Fibroblast of lung (primary cell): Measurements from ENCODE around the gene NEURL1B. TPM values are rescaled to one million over a fixed set of nuclear protein-coding genes. Genes with fewer than 3 reads are reported as not detected.

Experiments used
- DNase-seq, 2 donors: peaks; one replicate each; pipeline versions ENCODE4 v3.0.0 to v3.0.0-alpha.2; 2010; ENCODE audit warnings: low read depth in 2 of 2
- H2AFZ ChIP-seq: 2 replicates; pipeline ENCODE4 v1.5.1; 2012; ENCODE audit warnings: low read length, control low read depth, inconsistent platforms
- H3K27ac ChIP-seq: 2 replicates; pipeline ENCODE4 v1.5.1; 2011; ENCODE audit warnings: low read length, control low read depth; ENCODE audit not compliant: insufficient read depth
- H3K27me3 ChIP-seq: 2 replicates; pipeline ENCODE4 v1.5.1; 2011; ENCODE audit warnings: mild to moderate bottlenecking, low read length; ENCODE audit not compliant: control insufficient read depth, insufficient read depth
- H3K36me3 ChIP-seq: 2 replicates; pipeline ENCODE4 v1.5.1; 2011; ENCODE audit warnings: low read length; ENCODE audit not compliant: control insufficient read depth, insufficient read depth
- H3K4me1 ChIP-seq: 2 replicates; pipeline ENCODE4 v1.5.1; 2011; ENCODE audit warnings: low read length; ENCODE audit not compliant: control insufficient read depth, insufficient read depth; ENCODE audit errors: extremely low read depth
- H3K4me2 ChIP-seq: 2 replicates; pipeline ENCODE4 v1.5.1; 2011; ENCODE audit warnings: low read length, control low read depth; ENCODE audit not compliant: insufficient read depth; ENCODE audit errors: extremely low read depth
- H3K4me3 ChIP-seq, 4 experiments: fragments of 200-600 bp in 1 of 4; sonication (generic) in 1 of 4; replicated peaks in 1 of 4; 2 replicates each; pipeline ENCODE4 v1.5.1; 2011 to 2016; ENCODE audit warnings: low read length in 4 of 4, low read depth in 3 of 4, mild to moderate bottlenecking in 3 of 4, control low read depth in 2 of 4, inconsistent platforms in 1 of 4, mixed read lengths in 1 of 4; ENCODE audit not compliant: insufficient read depth in 1 of 4; ENCODE audit errors: control extremely low read depth in 1 of 4
- H3K79me2 ChIP-seq: 2 replicates; pipeline ENCODE4 v1.5.1; 2012; ENCODE audit warnings: mild to moderate bottlenecking, low read length, inconsistent platforms; ENCODE audit not compliant: control insufficient read depth, insufficient read depth
- H3K9ac ChIP-seq: 2 replicates; pipeline ENCODE4 v1.5.1; 2011; ENCODE audit warnings: mild to moderate bottlenecking, low read length, control low read depth; ENCODE audit not compliant: insufficient read depth
- H3K9me3 ChIP-seq: 2 replicates; pipeline ENCODE4 v1.5.1; 2012; ENCODE audit warnings: low read depth, low read length; ENCODE audit not compliant: control insufficient read depth, insufficient read depth
- H4K20me1 ChIP-seq: 2 replicates; pipeline ENCODE4 v1.5.1; 2011; ENCODE audit warnings: low read length; ENCODE audit not compliant: control insufficient read depth, insufficient read depth; ENCODE audit errors: extremely low read depth
- CTCF ChIP-seq, 2 donors: IDR thresholded peaks in 1 of 2; conservative IDR thresholded peaks in 1 of 2; 1 replicate in 1 of 2; 2 replicates in 1 of 2; pipeline ENCODE4 v1.5.1; 2011 to 2012; ENCODE audit warnings: low read length in 2 of 2, control low read depth in 1 of 2, inconsistent platforms in 1 of 2, low read depth in 1 of 2, mild to moderate bottlenecking in 1 of 2
- EZH2 ChIP-seq: IDR thresholded peaks from 2 replicates; pipeline ENCODE4 v1.5.1; 2012; ENCODE audit warnings: low read length, control low read depth, mild to moderate bottlenecking; ENCODE audit errors: missing control alignments
- polyA plus RNA-seq, 2 donors: library from polyadenylated mRNA; depleted of rRNA in 1 of 2; stranded (reverse) in 1 of 2; unstranded in 1 of 2; fragments of >200 nt; gene quantifications; 2 replicates each; pipeline ENCODE4 v1.2.1, GENCODE V29; 2011 to 2012; ENCODE audit warnings: missing spikeins in 1 of 2
- total RNA-seq: library from RNA; depleted of rRNA; stranded (reverse); fragments of >200 nt; gene quantifications from 2 replicates; pipeline ENCODE4 v1.2.1, GENCODE V29; 2014

Gene NEURL1B
- total and polyA plus RNA-seq, 2 donors (not counting 1 experiment from before 2014, with no cell fraction given): 5.0 to 6.1 TPM

GRCh38 chr5:172624083-172624995 is 16.7 kb upstream of the NEURL1B start:
- Histone ChIP-seq H3K27ac (no peak overlapping the region), H3K9me3 (no peaks in the 10 kb centered on the region), H3K4me2 (no peak overlapping the region), H4K20me1 (no peaks in the 10 kb centered on the region), H3K9ac (no peak overlapping the region), H3K4me1 (no peaks in the 10 kb centered on the region), H3K27me3 (peaks cover 6% of the 10 kb centered on the region), H3K4me3 (no peak overlapping the region), H2AFZ (no peak overlapping the region), H3K36me3 (no peaks in the 10 kb centered on the region), H3K79me2 (no peaks in the 10 kb centered on the region)
- no peak for DNase-seq
- no peak for TF ChIP-seq CTCF (conservative IDR thresholded peaks at IDR 0.05 in 1 of 2, IDR thresholded peaks at IDR 0.05 in 1 of 2; ENCODE audit: low read depth in 1 of 2, low read length in 2 of 2)
- no peak for TF ChIP-seq EZH2

- no peak overlapping the region for H3K4me2 ChIP-seq
Measured at GRCh38 chr5:172624996-172625964, 15.8 kb upstream of the NEURL1B start.

More at GRCh38 chr5:172624996-172625964, 15.8 kb upstream of the NEURL1B start:
- no peaks in the 10 kb centered on the region for H3K9me3 ChIP-seq
- H3K27me3 ChIP-seq: peaks cover 6% of the 10 kb centered on the region
- H3K79me2 ChIP-seq: no peaks in the 10 kb centered on the region
- H3K27ac ChIP-seq: no peak overlapping the region
- H3K36me3 ChIP-seq: no peaks in the 10 kb centered on the region
- TF ChIP-seq EZH2 (no peak), CTCF (conservative IDR thresholded peaks at IDR 0.05 in 1 of 2, IDR thresholded peaks at IDR 0.05 in 1 of 2; ENCODE audit: low read depth in 1 of 2, low read length in 2 of 2) (no peak)
- H3K9ac ChIP-seq: no peak overlapping the region
- H2AFZ ChIP-seq: no peak overlapping the region
- DNase-seq: no peak
- H3K4me3 ChIP-seq: no peak overlapping the region
- H3K4me1 ChIP-seq: no peaks in the 10 kb centered on the region
- no peaks in the 10 kb centered on the region for H4K20me1 ChIP-seq
